HCT116 (cell line): Measurements from ENCODE around the gene IL17REL. TPM values are rescaled to one million over a fixed set of nuclear protein-coding genes. Genes with fewer than 3 reads are reported as not detected.

Experiments
- ATAC-seq: fragments of 200-7000 bp; cut with Tn5 transposase; 2 replicates; pipeline ENCODE4 v1.9.1; 2020; ENCODE audit warnings: mild to moderate bottlenecking, moderate library complexity
- BruUV-seq: library from RNA; stranded (reverse); fragments of 400-500 nt; replicated peaks from 2 replicates; lab custom pipeline; 2021; lab: Mats Ljungman, UMichigan
- CTCF ChIA-PET: fragments of 300-600 bp; sonication (Branson Sonifier 250); formaldehyde crosslinking; loops from one replicate; lab custom pipeline; 2021; ENCODE audit warnings: antibody characterized with exemption; lab: Charles Lee
- POLR2A ChIA-PET: fragments of 300-600, 350-600 bp; sonication (Branson Sonifier 250); formaldehyde crosslinking; loops from one replicate; lab custom pipeline; 2021; ENCODE audit warnings: antibody characterized with exemption; lab: Charles Lee
- RAD21 ChIA-PET, 2 experiments: fragments of 300-600 bp; sonication (Branson Sonifier 250); formaldehyde crosslinking; loops; one replicate each; lab custom pipeline; 2023; ENCODE audit warnings: low total read pairs in 2 of 2; ENCODE audit not compliant: uncharacterized antibody in 2 of 2, unreplicated experiment in 2 of 2, low non-redundant PET in 1 of 2; lab: Charles Lee
- DNase-seq: peaks from one replicate; pipeline ENCODE4 v3.0.0-alpha.2; 2010; ENCODE audit warnings: low read depth, low spot score
- H2AFZ ChIP-seq: fragments of 200-600 bp; shearing (Covaris generic), sonication (generic); 2 replicates; pipeline ENCODE4 v1.6.1; 2017; ENCODE audit warnings: low read depth, mixed run types, mixed read lengths, antibody characterized with exemption, low read length; ENCODE audit not compliant: poor library complexity, severe bottlenecking
- H3K27ac ChIP-seq: 2 replicates; pipeline ENCODE4 v1.5.1; 2012; ENCODE audit warnings: low read depth, low read length
- H3K27me3 ChIP-seq: fragments of 200-600 bp; sonication (generic); 2 replicates; pipeline ENCODE4 v1.6.1; 2016; ENCODE audit warnings: mixed run types, low read length, mixed read lengths; ENCODE audit not compliant: insufficient read depth
- H3K36me3 ChIP-seq, 2 experiments: fragments of 200-500 bp in 1 of 2; fragments of 200-600 bp in 1 of 2; sonication (Bioruptor generic) in 1 of 2; sonication (generic) in 1 of 2; 2 replicates each; pipeline versions ENCODE4 v1.5.1 to v1.6.1; 2014 to 2016; ENCODE audit warnings: low read length in 2 of 2, inconsistent platforms in 1 of 2, mixed read lengths in 1 of 2, mixed run types in 1 of 2; ENCODE audit not compliant: insufficient read depth in 2 of 2, control insufficient read depth in 1 of 2
- H3K4me1 ChIP-seq, 2 experiments: fragments of 200-600 bp in 1 of 2; sonication (generic) in 1 of 2; 2 replicates each; pipeline versions ENCODE4 v1.5.1 to v1.6.1; 2012 to 2017; ENCODE audit warnings: low read length in 2 of 2, inconsistent platforms in 1 of 2, mild to moderate bottlenecking in 1 of 2, mixed read lengths in 1 of 2, mixed run types in 1 of 2, moderate library complexity in 1 of 2; ENCODE audit not compliant: insufficient read depth in 2 of 2, control insufficient read depth in 1 of 2
- H3K4me2 ChIP-seq: fragments of 200-600 bp; sonication (generic); 2 replicates; pipeline ENCODE4 v1.6.1; 2017; ENCODE audit warnings: mixed run types, low read length, mixed read lengths
- H3K4me3 ChIP-seq, 2 experiments: fragments of 200-600 bp in 1 of 2; sonication (generic) in 1 of 2; replicated peaks in 1 of 2; 2 replicates each; pipeline ENCODE4 v1.5.1; 2011 to 2016; ENCODE audit warnings: low read length in 2 of 2, control low read depth in 1 of 2, low read depth in 1 of 2, mild to moderate bottlenecking in 1 of 2, mixed read lengths in 1 of 2, mixed run types in 1 of 2
- H3K79me2 ChIP-seq: fragments of 200-600 bp; sonication (generic); 2 replicates; pipeline ENCODE4 v1.6.1; 2017; ENCODE audit warnings: mild to moderate bottlenecking, mixed run types, low read length, moderate library complexity, mixed read lengths; ENCODE audit not compliant: insufficient read depth
- H3K9ac ChIP-seq: fragments of 200-600 bp; sonication (generic); 2 replicates; pipeline ENCODE4 v1.6.1; 2016; ENCODE audit warnings: low read length, mixed read lengths
- H3K9me2 ChIP-seq: fragments of 200-600 bp; sonication (generic), shearing (Covaris generic); 2 replicates; pipeline ENCODE4 v1.6.1; 2017; ENCODE audit warnings: mixed run types, mild to moderate bottlenecking, moderate library complexity; ENCODE audit not compliant: insufficient read depth
- H3K9me3 ChIP-seq, 2 experiments: fragments of 200-500 bp in 1 of 2; fragments of 200-600 bp in 1 of 2; sonication (Bioruptor generic) in 1 of 2; sonication (generic) in 1 of 2; 2 replicates each; pipeline ENCODE4 v1.6.1; 2014 to 2017; ENCODE audit warnings: low read length in 2 of 2, mixed read lengths in 2 of 2, inconsistent platforms in 1 of 2, low read depth in 1 of 2, mild to moderate bottlenecking in 1 of 2, mixed run types in 1 of 2, moderate library complexity in 1 of 2; ENCODE audit not compliant: control insufficient read depth in 1 of 2, insufficient read depth in 1 of 2
- H4K20me1 ChIP-seq: fragments of 200-600 bp; sonication (generic), shearing (Covaris generic); 2 replicates; pipeline ENCODE4 v1.6.1; 2017; ENCODE audit warnings: mixed run types, mild to moderate bottlenecking, moderate library complexity; ENCODE audit not compliant: insufficient read depth
- ATF3 ChIP-seq: IDR thresholded peaks from 2 replicates; pipeline ENCODE4 v1.6.1; 2012
- CTCF ChIP-seq, 3 experiments: fragments of 200-600 bp in 1 of 3; sonication (generic) in 1 of 3; IDR thresholded peaks in 2 of 3; conservative IDR thresholded peaks in 1 of 3; 2 replicates each; pipeline ENCODE4 v1.5.1; 2012 to 2017; ENCODE audit warnings: low read depth in 2 of 3, low read length in 2 of 3, antibody characterized with exemption in 1 of 3, borderline replicate concordance in 1 of 3, control low read depth in 1 of 3, mild to moderate bottlenecking in 1 of 3, mixed read lengths in 1 of 3, mixed run types in 1 of 3, moderate library complexity in 1 of 3; ENCODE audit not compliant: insufficient read depth in 1 of 3
- ELF1 ChIP-seq: IDR thresholded peaks from 2 replicates; pipeline ENCODE4 v1.6.1; 2012; ENCODE audit warnings: low read depth, borderline replicate concordance
- POLR2A ChIP-seq: IDR thresholded peaks from 2 replicates; pipeline ENCODE4 v1.7.0; 2011; ENCODE audit warnings: borderline replicate concordance; ENCODE audit not compliant: insufficient read depth, insufficient read length; ENCODE audit errors: extremely low read depth
- intact Hi-C: fragments of 100-400 bp; cut with micrococcal nuclease; formaldehyde crosslinking; loops from 2 replicates; pipeline ENCODE4 v1.10.0; 2022
- total RNA-seq: library from RNA; stranded (reverse); gene quantifications from one replicate; pipeline ENCODE4 v1.2.1, GENCODE V29; 2021; ENCODE audit not compliant: unreplicated experiment

Gene IL17REL
- total RNA-seq, 1 experiment from 2014 or later, result not detected

- H3K9me2 ChIP-seq, result no peaks in the 10 kb centered on the region
- intact Hi-C loops, result loop anchor here (5.0 kb wide), 1 partner anchor 44 kb away; no protein-coding TSS in a partner anchor
- TF ChIP-seq POLR2A (no peak), ATF3 (no peak), ELF1 (no peak), CTCF (IDR thresholded peaks at IDR 0.05 in 2 of 3, conservative IDR thresholded peaks at IDR 0.05 in 1 of 3; ENCODE audit: borderline replicate concordance in 1 of 3, insufficient read depth in 1 of 3, low read depth in 2 of 3, low read length in 2 of 3) (no peak)
- no peak overlapping the region for H3K4me2 ChIP-seq
- H2AFZ ChIP-seq, result no peak overlapping the region
- no peaks in the 10 kb centered on the region for H3K79me2 ChIP-seq
- H3K4me3 ChIP-seq, result no peak overlapping the region
- H3K27ac ChIP-seq, result no peak overlapping the region
- BruUV-seq, result no TSS peak
- no peaks in the 10 kb centered on the region for H3K36me3 ChIP-seq
- 0 out of 4 replicates have a peak, but pooled peaks cover 0 to 5% of the 10 kb centered on the region in 2 experiments for H3K9me3 ChIP-seq
- no peak for ATAC-seq
- RAD21 ChIA-PET, result no interaction called here
- CTCF ChIA-PET, result interaction anchor here (1.1 kb wide), 2 partner anchors 45 to 54 kb away, joined by 3 to 4 read pairs; no protein-coding TSS in a partner anchor
- H3K4me1 ChIP-seq, result peaks cover 21 to 34% of the 10 kb centered on the region in 2 experiments
- POLR2A ChIA-PET, result no interaction called here
- DNase-seq, result no peak
- H3K27me3 ChIP-seq, result no peaks in the 10 kb centered on the region
- H3K9ac ChIP-seq, result no peak overlapping the region
- H4K20me1 ChIP-seq, result no peaks in the 10 kb centered on the region
Observed at GRCh38 chr22:49976439-49977175, 36.0 kb downstream of the IL17REL start.
